ENCODE measurements around the gene NPFF. TPM values are rescaled to one million over a fixed set of nuclear protein-coding genes. Genes with fewer than 3 reads are reported as not detected.

The NPFF gene
- total and polyA plus RNA-seq, 4 donors, result not detected

GRCh38 chr12:53507603-53507885 lies 260 bp upstream of the NPFF start:
- no peak for DNase-seq (ENCODE audit: low spot score)
- Histone ChIP-seq H3K4me3 (ENCODE audit: low read depth in 1 of 3, low read length in 3 of 3) (no peak overlapping the region), H3K36me3 (ENCODE audit: control insufficient read depth in 4 of 4, insufficient read depth in 3 of 4, low read depth in 1 of 4, low read length in 3 of 4) (peaks cover 0 to 27% (median 14%) of the 10 kb centered on the region in 4 donors), H3K9ac (ENCODE audit: low read depth in 1 of 2, low read length in 2 of 2) (no peak overlapping the region), H3K27me3 (ENCODE audit: control insufficient read depth in 4 of 4, insufficient read depth in 4 of 4, low read length in 3 of 4) (no peaks in the 10 kb centered on the region), H3K9me3 (ENCODE audit: control insufficient read depth in 4 of 4, low read length in 3 of 4) (no peaks in the 10 kb centered on the region), H3K4me1 (ENCODE audit: control insufficient read depth in 4 of 4, insufficient read depth in 4 of 4, low read length in 3 of 4) (peaks cover 1 to 7% (median 5%) of the 10 kb centered on the region in 4 donors), H3K27ac (ENCODE audit: low read depth in 1 of 2, low read length in 2 of 2) (no peak overlapping the region)
- 90% methylated on average over 4 of the region's 4 CpGs for WGBS
- TF ChIP-seq HNF4G (IDR thresholded peaks at IDR 0.05) (no peak), RAD21 (IDR thresholded peaks at IDR 0.05) (no peak), REST (IDR thresholded peaks at IDR 0.05) (no peak), RXRA (IDR thresholded peaks at IDR 0.05) (no peak), HNF4A (conservative IDR thresholded peaks at IDR 0.05) (no peak), YY1 (IDR thresholded peaks at IDR 0.05) (no peak), GABPA (IDR thresholded peaks at IDR 0.05 in 1 of 2, conservative IDR thresholded peaks at IDR 0.05 in 1 of 2) (no peak), TAF1 (conservative IDR thresholded peaks at IDR 0.05) (no peak), MAX (IDR thresholded peaks at IDR 0.05) (no peak), FOXA2 (IDR thresholded peaks at IDR 0.05) (no peak)

GRCh38 chr12:53506450-53506785 lies 866 bp downstream of the NPFF start:
- Histone ChIP-seq H3K27me3 (ENCODE audit: control insufficient read depth in 4 of 4, insufficient read depth in 4 of 4, low read length in 3 of 4) (no peaks in the 10 kb centered on the region), H3K9ac (ENCODE audit: low read depth in 1 of 2, low read length in 2 of 2) (no peak overlapping the region), H3K27ac (ENCODE audit: low read depth in 1 of 2, low read length in 2 of 2) (no peak overlapping the region), H3K4me3 (ENCODE audit: low read depth in 1 of 3, low read length in 3 of 3) (no peak overlapping the region), H3K36me3 (ENCODE audit: control insufficient read depth in 4 of 4, insufficient read depth in 3 of 4, low read depth in 1 of 4, low read length in 3 of 4) (peaks cover 0 to 19% (median 6%) of the 10 kb centered on the region in 4 donors), H3K9me3 (ENCODE audit: control insufficient read depth in 4 of 4, low read length in 3 of 4) (no peaks in the 10 kb centered on the region), H3K4me1 (ENCODE audit: control insufficient read depth in 4 of 4, insufficient read depth in 4 of 4, low read length in 3 of 4) (peaks cover 5 to 17% (median 15%) of the 10 kb centered on the region in 4 donors)
- TF ChIP-seq GABPA (IDR thresholded peaks at IDR 0.05 in 1 of 2, conservative IDR thresholded peaks at IDR 0.05 in 1 of 2) (no peak), CTCF (IDR thresholded peaks at IDR 0.05; ENCODE audit: low read depth, low read length, missing input control) (no peak), FOXA1 (IDR thresholded peaks at IDR 0.05) (no peak), HNF4G (IDR thresholded peaks at IDR 0.05) (no peak), RAD21 (IDR thresholded peaks at IDR 0.05) (no peak), HNF4A (conservative IDR thresholded peaks at IDR 0.05) (no peak), ZBTB33 (IDR thresholded peaks at IDR 0.05) (no peak), TAF1 (conservative IDR thresholded peaks at IDR 0.05) (no peak), RXRA (IDR thresholded peaks at IDR 0.05) (no peak), JUND (IDR thresholded peaks at IDR 0.05) (no peak), SP1 (IDR thresholded peaks at IDR 0.05) (no peak)
- WGBS, result 61% methylated on average over 2 of the region's 2 CpGs
- no peak for DNase-seq (ENCODE audit: low spot score)

Measured in liver (tissue), 9 donors.